HepG2 (cell line): Measurements from ENCODE around the gene SEMA4C. TPM values are rescaled to one million over a fixed set of nuclear protein-coding genes. Genes with fewer than 3 reads are reported as not detected.

Experiments used
- BCL6 ChIP-seq: IDR thresholded peaks from 2 replicates; pipeline ENCODE4 v1.6.1; 2016; ENCODE audit warnings: missing genetic modification reagents, missing compliant biosample characterization
- CERS6 ChIP-seq: sonication (generic); formaldehyde crosslinking; IDR thresholded peaks from 2 replicates; pipeline ENCODE4 v1.5.0; 2020; ENCODE audit warnings: missing genetic modification reagents
- DNMT1 ChIP-seq: sonication (generic); formaldehyde crosslinking; IDR thresholded peaks from 2 replicates; pipeline ENCODE4 v1.5.1; 2020; ENCODE audit warnings: mild to moderate bottlenecking, missing genetic modification reagents
- GLMP ChIP-seq: sonication (generic); formaldehyde crosslinking; IDR thresholded peaks from 2 replicates; pipeline ENCODE4 v1.9.0; 2021; ENCODE audit warnings: missing genetic modification reagents, mild to moderate bottlenecking, borderline replicate concordance
- PAF1 ChIP-seq: IDR thresholded peaks from 2 replicates; pipeline ENCODE4 v1.6.1; 2016; ENCODE audit warnings: missing genetic modification reagents, missing compliant biosample characterization
- SALL2 ChIP-seq: sonication (generic); formaldehyde crosslinking; IDR thresholded peaks from 2 replicates; pipeline ENCODE4 v1.8.1; 2023; ENCODE audit warnings: mild to moderate bottlenecking, missing genetic modification reagents, inconsistent platforms
- THAP9 ChIP-seq: sonication (generic); formaldehyde crosslinking; IDR thresholded peaks from 2 replicates; pipeline ENCODE4; 2020; ENCODE audit warnings: missing genetic modification reagents, mild to moderate bottlenecking, borderline replicate concordance
- ZNF883 ChIP-seq: sonication (generic); formaldehyde crosslinking; IDR thresholded peaks from 2 replicates; pipeline ENCODE4 v1.5.1; 2020; ENCODE audit warnings: mild to moderate bottlenecking, missing genetic modification reagents; ENCODE audit errors: not compliant biosample characterization
- polyA plus RNA-seq, 8 experiments: library from polyadenylated mRNA; depleted of rRNA in 3 of 8; stranded (reverse) in 7 of 8; unstranded in 1 of 8; fragments of >200 nt; fragmentation: Illumina TruSeq in 4 of 8; extraction: Trizol in 4 of 8; gene quantifications; 2 replicates each; pipeline versions ENCODE4 v1.2.1 to v1.2.3, GENCODE V29; 2011 to 2016; ENCODE audit warnings: low read depth in 4 of 8, missing spikeins in 1 of 8, mixed read lengths in 1 of 8; ENCODE audit not compliant: insufficient read depth in 1 of 8
- total RNA-seq, 5 experiments: library from RNA; depleted of rRNA; stranded (reverse); fragments of >200 nt; fragmentation: Illumina TruSeq; extraction: Trizol; gene quantifications; 2 replicates each; pipeline ENCODE4 v1.2.3, GENCODE V29; 2016; ENCODE audit warnings: low read depth in 1 of 5
- TF ChIP-seq, protein P1 (sequence below): sonication (generic); formaldehyde crosslinking; IDR thresholded peaks from 2 replicates; pipeline ENCODE4 v1.4.0; 2020; ENCODE audit warnings: mild to moderate bottlenecking, missing genetic modification reagents, borderline replicate concordance
- TF ChIP-seq, protein P2 (sequence below): sonication (generic); formaldehyde crosslinking; IDR thresholded peaks from 2 replicates; pipeline ENCODE4 v1.8.0; 2022; ENCODE audit warnings: mild to moderate bottlenecking, missing genetic modification reagents; ENCODE audit not compliant: insufficient replicate concordance
- TF ChIP-seq, protein P3 (sequence below): sonication (generic); formaldehyde crosslinking; IDR thresholded peaks from 2 replicates; pipeline ENCODE4 v1.4.0; 2020; ENCODE audit warnings: missing genetic modification reagents

Gene SEMA4C
- total and polyA plus RNA-seq, 2 of the 13 experiments (the other 11 are each of a cell fraction or from before 2014, with no cell fraction given), result 25.9 to 46.6 TPM

DNA sequence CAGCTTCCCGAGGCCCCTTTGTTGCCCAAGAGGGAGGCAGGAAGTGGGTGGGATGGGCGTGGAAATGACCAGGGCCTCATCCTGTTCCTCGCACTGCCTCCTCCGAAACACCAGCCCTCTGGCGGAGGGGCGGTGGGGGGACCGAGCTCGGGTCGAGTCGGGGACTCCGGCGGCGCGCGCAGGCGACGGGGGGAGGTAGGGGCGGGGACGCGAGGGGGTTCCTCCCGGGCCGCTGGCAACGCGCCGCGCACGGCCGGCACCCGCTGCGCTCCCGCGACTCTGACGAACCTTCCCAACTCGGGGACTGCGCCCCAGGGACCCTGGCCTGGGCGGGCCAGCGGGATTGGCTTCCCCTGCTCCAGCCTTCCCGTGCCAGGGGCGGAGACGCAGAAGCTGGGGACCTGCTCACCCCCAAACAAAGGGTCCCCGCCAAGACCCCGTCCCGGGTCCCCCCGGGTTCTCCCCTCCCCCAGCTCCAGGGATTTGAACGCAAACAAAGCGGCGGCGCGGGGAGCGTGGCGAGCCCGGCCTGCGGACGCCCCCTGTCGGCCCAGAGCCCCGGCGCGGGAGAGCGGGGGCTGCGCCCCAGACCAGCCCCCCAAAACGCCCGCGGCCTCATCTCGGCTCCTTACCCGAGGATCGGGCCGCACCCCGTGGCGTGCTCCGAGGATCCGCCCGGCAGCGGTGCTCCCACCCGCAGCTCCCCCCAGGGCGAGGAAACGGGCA is 1.2 kb downstream of the SEMA4C start (continued):
- no peak for TF ChIP-seq GLMP (CRISPR knock-in tag)
- TF ChIP-seq, protein P1, sequence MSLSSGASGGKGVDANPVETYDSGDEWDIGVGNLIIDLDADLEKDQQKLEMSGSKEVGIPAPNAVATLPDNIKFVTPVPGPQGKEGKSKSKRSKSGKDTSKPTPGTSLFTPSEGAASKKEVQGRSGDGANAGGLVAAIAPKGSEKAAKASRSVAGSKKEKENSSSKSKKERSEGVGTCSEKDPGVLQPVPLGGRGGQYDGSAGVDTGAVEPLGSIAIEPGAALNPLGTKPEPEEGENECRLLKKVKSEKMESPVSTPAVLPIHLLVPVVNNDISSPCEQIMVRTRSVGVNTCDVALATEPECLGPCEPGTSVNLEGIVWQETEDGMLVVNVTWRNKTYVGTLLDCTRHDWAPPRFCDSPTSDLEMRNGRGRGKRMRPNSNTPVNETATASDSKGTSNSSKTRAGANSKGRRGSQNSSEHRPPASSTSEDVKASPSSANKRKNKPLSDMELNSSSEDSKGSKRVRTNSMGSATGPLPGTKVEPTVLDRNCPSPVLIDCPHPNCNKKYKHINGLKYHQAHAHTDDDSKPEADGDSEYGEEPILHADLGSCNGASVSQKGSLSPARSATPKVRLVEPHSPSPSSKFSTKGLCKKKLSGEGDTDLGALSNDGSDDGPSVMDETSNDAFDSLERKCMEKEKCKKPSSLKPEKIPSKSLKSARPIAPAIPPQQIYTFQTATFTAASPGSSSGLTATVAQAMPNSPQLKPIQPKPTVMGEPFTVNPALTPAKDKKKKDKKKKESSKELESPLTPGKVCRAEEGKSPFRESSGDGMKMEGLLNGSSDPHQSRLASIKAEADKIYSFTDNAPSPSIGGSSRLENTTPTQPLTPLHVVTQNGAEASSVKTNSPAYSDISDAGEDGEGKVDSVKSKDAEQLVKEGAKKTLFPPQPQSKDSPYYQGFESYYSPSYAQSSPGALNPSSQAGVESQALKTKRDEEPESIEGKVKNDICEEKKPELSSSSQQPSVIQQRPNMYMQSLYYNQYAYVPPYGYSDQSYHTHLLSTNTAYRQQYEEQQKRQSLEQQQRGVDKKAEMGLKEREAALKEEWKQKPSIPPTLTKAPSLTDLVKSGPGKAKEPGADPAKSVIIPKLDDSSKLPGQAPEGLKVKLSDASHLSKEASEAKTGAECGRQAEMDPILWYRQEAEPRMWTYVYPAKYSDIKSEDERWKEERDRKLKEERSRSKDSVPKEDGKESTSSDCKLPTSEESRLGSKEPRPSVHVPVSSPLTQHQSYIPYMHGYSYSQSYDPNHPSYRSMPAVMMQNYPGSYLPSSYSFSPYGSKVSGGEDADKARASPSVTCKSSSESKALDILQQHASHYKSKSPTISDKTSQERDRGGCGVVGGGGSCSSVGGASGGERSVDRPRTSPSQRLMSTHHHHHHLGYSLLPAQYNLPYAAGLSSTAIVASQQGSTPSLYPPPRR (CRISPR knock-in tag), result peak; percentile 86
- TF ChIP-seq PAF1 (CRISPR knock-in tag), result no peak
- peak; percentile 52; the same call in 1 of the 2 replicates for TF ChIP-seq THAP9
- TF ChIP-seq, protein P2, sequence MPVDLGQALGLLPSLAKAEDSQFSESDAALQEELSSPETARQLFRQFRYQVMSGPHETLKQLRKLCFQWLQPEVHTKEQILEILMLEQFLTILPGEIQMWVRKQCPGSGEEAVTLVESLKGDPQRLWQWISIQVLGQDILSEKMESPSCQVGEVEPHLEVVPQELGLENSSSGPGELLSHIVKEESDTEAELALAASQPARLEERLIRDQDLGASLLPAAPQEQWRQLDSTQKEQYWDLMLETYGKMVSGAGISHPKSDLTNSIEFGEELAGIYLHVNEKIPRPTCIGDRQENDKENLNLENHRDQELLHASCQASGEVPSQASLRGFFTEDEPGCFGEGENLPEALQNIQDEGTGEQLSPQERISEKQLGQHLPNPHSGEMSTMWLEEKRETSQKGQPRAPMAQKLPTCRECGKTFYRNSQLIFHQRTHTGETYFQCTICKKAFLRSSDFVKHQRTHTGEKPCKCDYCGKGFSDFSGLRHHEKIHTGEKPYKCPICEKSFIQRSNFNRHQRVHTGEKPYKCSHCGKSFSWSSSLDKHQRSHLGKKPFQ (CRISPR knock-in tag), result peak; percentile 84
- TF ChIP-seq BCL6 (CRISPR knock-in tag), result peak; percentile 68
- peak; percentile 39; the same call in 1 of the 2 replicates for TF ChIP-seq DNMT1 (CRISPR knock-in tag)
- TF ChIP-seq SALL2 (CRISPR knock-in tag), result peak; percentile 80; the same call in 1 of the 2 replicates
- TF ChIP-seq CERS6 (CRISPR knock-in tag), result no peak
- TF ChIP-seq, protein P3, sequence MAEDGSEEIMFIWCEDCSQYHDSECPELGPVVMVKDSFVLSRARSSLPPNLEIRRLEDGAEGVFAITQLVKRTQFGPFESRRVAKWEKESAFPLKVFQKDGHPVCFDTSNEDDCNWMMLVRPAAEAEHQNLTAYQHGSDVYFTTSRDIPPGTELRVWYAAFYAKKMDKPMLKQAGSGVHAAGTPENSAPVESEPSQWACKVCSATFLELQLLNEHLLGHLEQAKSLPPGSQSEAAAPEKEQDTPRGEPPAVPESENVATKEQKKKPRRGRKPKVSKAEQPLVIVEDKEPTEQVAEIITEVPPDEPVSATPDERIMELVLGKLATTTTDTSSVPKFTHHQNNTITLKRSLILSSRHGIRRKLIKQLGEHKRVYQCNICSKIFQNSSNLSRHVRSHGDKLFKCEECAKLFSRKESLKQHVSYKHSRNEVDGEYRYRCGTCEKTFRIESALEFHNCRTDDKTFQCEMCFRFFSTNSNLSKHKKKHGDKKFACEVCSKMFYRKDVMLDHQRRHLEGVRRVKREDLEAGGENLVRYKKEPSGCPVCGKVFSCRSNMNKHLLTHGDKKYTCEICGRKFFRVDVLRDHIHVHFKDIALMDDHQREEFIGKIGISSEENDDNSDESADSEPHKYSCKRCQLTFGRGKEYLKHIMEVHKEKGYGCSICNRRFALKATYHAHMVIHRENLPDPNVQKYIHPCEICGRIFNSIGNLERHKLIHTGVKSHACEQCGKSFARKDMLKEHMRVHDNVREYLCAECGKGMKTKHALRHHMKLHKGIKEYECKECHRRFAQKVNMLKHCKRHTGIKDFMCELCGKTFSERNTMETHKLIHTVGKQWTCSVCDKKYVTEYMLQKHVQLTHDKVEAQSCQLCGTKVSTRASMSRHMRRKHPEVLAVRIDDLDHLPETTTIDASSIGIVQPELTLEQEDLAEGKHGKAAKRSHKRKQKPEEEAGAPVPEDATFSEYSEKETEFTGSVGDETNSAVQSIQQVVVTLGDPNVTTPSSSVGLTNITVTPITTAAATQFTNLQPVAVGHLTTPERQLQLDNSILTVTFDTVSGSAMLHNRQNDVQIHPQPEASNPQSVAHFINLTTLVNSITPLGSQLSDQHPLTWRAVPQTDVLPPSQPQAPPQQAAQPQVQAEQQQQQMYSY (CRISPR knock-in tag), result peak; percentile 78
- no peak for TF ChIP-seq ZNF883 (CRISPR knock-in tag)
